ENCODE results near the gene MDM2.

- no peak for TF ChIP-seq ZFP3 (CRISPR knock-in tag; IDR thresholded peaks at IDR 0.05)
- TF ChIP-seq CSRNP3 (CRISPR knock-in tag; IDR thresholded peaks at IDR 0.05), result no peak
- TF ChIP-seq TCF4 (CRISPR knock-in tag; IDR thresholded peaks at IDR 0.05; ENCODE audit: borderline replicate concordance), result no peak
- TF ChIP-seq TOX (CRISPR knock-in tag; IDR thresholded peaks at IDR 0.05; ENCODE audit: borderline replicate concordance), result no peak
These were observed 38.8 kb downstream of the MDM2 start for GRCh38 chr12:68846811-68847210.
